Measurements from ENCODE around the gene SNX3. TPM values are rescaled to one million over a fixed set of nuclear protein-coding genes. Genes with fewer than 3 reads are reported as not detected.

Gene SNX3
- total and polyA plus RNA-seq, 2 donors (not counting 1 experiment from before 2014, with no cell fraction given), result 96.0 to 130 TPM

DNA sequence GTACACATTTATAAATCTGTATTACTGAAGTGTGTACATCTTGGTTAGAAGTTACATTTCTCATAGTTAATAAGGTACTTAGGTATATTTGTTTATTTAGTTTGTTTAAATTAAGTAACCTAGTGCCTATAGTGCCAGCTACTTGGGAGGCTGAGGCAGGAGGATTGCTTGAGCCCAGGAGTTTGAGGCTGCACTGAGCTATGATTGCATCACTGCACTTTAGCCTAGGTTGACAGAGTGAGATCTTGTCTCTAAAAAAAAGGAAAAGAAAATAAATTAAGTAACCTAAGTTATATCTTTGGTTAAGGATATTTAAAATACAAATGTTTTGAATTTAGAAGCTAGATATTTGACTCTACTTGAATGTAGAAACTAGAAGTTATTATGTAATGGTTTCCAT lies 24.5 kb upstream of the SNX3 start:
- Mint-ChIP-seq H3K9me3 (ENCODE audit: insufficient read depth) (no peaks in the 10 kb centered on the region), H3K27ac (no peak overlapping the region), H3K4me3 (no peak overlapping the region), H3K27me3 (no peaks in the 10 kb centered on the region), H3K4me1 (peaks cover 9% of the 10 kb centered on the region)
- no peak for DNase-seq
- no peak overlapping the region for H3K4me3 ChIP-seq (ENCODE audit: control extremely low read depth in 1 of 5, extremely low read depth in 1 of 5, insufficient read depth in 1 of 5, low read depth in 2 of 5, low read length in 4 of 5)
- H2AFZ ChIP-seq (ENCODE audit: insufficient read depth, low read depth, low read length, poor library complexity, severe bottlenecking), result no peak overlapping the region
- CTCF ChIA-PET, result no interaction called here
- no peaks in the 10 kb centered on the region for H3K79me2 ChIP-seq (ENCODE audit: control insufficient read depth, insufficient read depth, low read length)
- no peaks in the 10 kb centered on the region for H3K27me3 ChIP-seq (replicated peaks in 1 of 4; ENCODE audit: control extremely low read depth in 1 of 4, control insufficient read depth in 3 of 4, insufficient read depth in 4 of 4, low read length in 3 of 4)
- H3K36me3 ChIP-seq (replicated peaks in 1 of 2; ENCODE audit: control extremely low read depth in 1 of 2, control insufficient read depth in 1 of 2, extremely low read depth in 1 of 2, insufficient read depth in 2 of 2, low read length in 1 of 2), result no peaks in the 10 kb centered on the region
- intact Hi-C loops (cut with micrococcal nuclease), result no loop called here
- H3K9ac ChIP-seq (ENCODE audit: low read length), result no peak overlapping the region
- H3K27ac ChIP-seq (ENCODE audit: low read length in 2 of 2), result no peak overlapping the region
- no peaks in the 10 kb centered on the region for H3K9me3 ChIP-seq (ENCODE audit: control extremely low read depth in 1 of 3, control insufficient read depth in 2 of 3, insufficient read depth in 1 of 3, low read length in 2 of 3)
- peaks cover 0 to 6% of the 10 kb centered on the region in 2 donors for H3K4me1 ChIP-seq (ENCODE audit: control insufficient read depth in 2 of 2, insufficient read depth in 2 of 2, low read length in 2 of 2)
- POLR2A ChIA-PET, result no interaction called here
- no peak for ATAC-seq (ENCODE audit: low read depth)
- no peak for TF ChIP-seq EZH2 (IDR thresholded peaks at IDR 0.05; ENCODE audit: borderline replicate concordance, insufficient read depth, low read depth, low read length, poor library complexity, severe bottlenecking)
- TF ChIP-seq, protein P1, sequence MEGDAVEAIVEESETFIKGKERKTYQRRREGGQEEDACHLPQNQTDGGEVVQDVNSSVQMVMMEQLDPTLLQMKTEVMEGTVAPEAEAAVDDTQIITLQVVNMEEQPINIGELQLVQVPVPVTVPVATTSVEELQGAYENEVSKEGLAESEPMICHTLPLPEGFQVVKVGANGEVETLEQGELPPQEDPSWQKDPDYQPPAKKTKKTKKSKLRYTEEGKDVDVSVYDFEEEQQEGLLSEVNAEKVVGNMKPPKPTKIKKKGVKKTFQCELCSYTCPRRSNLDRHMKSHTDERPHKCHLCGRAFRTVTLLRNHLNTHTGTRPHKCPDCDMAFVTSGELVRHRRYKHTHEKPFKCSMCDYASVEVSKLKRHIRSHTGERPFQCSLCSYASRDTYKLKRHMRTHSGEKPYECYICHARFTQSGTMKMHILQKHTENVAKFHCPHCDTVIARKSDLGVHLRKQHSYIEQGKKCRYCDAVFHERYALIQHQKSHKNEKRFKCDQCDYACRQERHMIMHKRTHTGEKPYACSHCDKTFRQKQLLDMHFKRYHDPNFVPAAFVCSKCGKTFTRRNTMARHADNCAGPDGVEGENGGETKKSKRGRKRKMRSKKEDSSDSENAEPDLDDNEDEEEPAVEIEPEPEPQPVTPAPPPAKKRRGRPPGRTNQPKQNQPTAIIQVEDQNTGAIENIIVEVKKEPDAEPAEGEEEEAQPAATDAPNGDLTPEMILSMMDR (IDR thresholded peaks at IDR 0.05), result no peak
- H4K20me1 ChIP-seq (ENCODE audit: control insufficient read depth, insufficient read depth, low read length, poor library complexity, severe bottlenecking), result no peaks in the 10 kb centered on the region
- H3K4me2 ChIP-seq (replicated peaks; ENCODE audit: low read depth, low read length, poor library complexity, severe bottlenecking), result no peak overlapping the region

DNA sequence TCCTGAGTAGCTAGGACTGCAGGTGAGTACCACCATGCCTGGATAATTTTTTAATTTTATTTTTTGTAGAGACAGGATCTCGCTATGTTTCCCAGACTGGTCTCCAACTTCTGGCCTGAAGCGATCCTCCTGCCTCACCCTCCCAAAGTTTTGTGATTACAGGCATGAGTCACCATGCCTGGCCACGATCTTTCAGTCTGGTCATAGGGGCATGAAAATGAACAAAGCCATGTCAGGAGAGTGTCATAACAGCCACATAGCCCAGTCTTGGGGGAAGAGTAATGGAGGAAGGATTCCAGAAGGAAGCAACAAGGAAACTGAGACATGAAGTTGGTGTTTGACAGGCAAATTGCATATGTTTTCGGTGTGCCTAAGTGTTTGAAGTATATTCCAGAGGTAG lies 17.0 kb upstream of the SNX3 start:
- ATAC-seq (ENCODE audit: low read depth) (no peak), DNase-seq (no peak)
- Histone ChIP-seq H3K79me2 (ENCODE audit: control insufficient read depth, insufficient read depth, low read length) (no peaks in the 10 kb centered on the region), H3K4me1 (ENCODE audit: control insufficient read depth in 2 of 2, insufficient read depth in 2 of 2, low read length in 2 of 2) (no peaks in the 10 kb centered on the region), H3K9me3 (ENCODE audit: control extremely low read depth in 1 of 3, control insufficient read depth in 2 of 3, insufficient read depth in 1 of 3, low read length in 2 of 3) (no peaks in the 10 kb centered on the region), H3K4me3 (ENCODE audit: control extremely low read depth in 1 of 5, extremely low read depth in 1 of 5, insufficient read depth in 1 of 5, low read depth in 2 of 5, low read length in 4 of 5) (no peak overlapping the region), H2AFZ (ENCODE audit: insufficient read depth, low read depth, low read length, poor library complexity, severe bottlenecking) (no peak overlapping the region), H3K27ac (ENCODE audit: low read length in 2 of 2) (no peak overlapping the region), H3K36me3 (replicated peaks in 1 of 2; ENCODE audit: control extremely low read depth in 1 of 2, control insufficient read depth in 1 of 2, extremely low read depth in 1 of 2, insufficient read depth in 2 of 2, low read length in 1 of 2) (no peaks in the 10 kb centered on the region), H4K20me1 (ENCODE audit: control insufficient read depth, insufficient read depth, low read length, poor library complexity, severe bottlenecking) (no peaks in the 10 kb centered on the region), H3K9ac (ENCODE audit: low read length) (no peak overlapping the region), H3K27me3 (replicated peaks in 1 of 4; ENCODE audit: control extremely low read depth in 1 of 4, control insufficient read depth in 3 of 4, insufficient read depth in 4 of 4, low read length in 3 of 4) (no peaks in the 10 kb centered on the region), H3K4me2 (replicated peaks; ENCODE audit: low read depth, low read length, poor library complexity, severe bottlenecking) (no peak overlapping the region)
- POLR2A ChIA-PET, result no interaction called here
- TF ChIP-seq, protein P1 (IDR thresholded peaks at IDR 0.05), result no peak
- no peak for TF ChIP-seq EZH2 (IDR thresholded peaks at IDR 0.05; ENCODE audit: borderline replicate concordance, insufficient read depth, low read depth, low read length, poor library complexity, severe bottlenecking)
- intact Hi-C loops (cut with micrococcal nuclease), result no loop called here
- CTCF ChIA-PET, result interaction anchor here (0.6 kb wide), 1 partner anchor 245 kb away, joined by 3 read pairs; no protein-coding TSS in a partner anchor
- H3K27ac Mint-ChIP-seq, result no peak overlapping the region
- peaks cover 8% of the 10 kb centered on the region for H3K4me1 Mint-ChIP-seq
- H3K27me3 Mint-ChIP-seq, result no peaks in the 10 kb centered on the region
- WGBS (ENCODE audit: insufficient coverage), result 97% methylated on average over 2 of the region's 4 CpGs
- no peaks in the 10 kb centered on the region for H3K9me3 Mint-ChIP-seq (ENCODE audit: insufficient read depth)
- H3K4me3 Mint-ChIP-seq, result no peak overlapping the region

Data from B cell (primary cell).